ENCODE results near the gene CCND1.

Gene CCND1

DNA sequence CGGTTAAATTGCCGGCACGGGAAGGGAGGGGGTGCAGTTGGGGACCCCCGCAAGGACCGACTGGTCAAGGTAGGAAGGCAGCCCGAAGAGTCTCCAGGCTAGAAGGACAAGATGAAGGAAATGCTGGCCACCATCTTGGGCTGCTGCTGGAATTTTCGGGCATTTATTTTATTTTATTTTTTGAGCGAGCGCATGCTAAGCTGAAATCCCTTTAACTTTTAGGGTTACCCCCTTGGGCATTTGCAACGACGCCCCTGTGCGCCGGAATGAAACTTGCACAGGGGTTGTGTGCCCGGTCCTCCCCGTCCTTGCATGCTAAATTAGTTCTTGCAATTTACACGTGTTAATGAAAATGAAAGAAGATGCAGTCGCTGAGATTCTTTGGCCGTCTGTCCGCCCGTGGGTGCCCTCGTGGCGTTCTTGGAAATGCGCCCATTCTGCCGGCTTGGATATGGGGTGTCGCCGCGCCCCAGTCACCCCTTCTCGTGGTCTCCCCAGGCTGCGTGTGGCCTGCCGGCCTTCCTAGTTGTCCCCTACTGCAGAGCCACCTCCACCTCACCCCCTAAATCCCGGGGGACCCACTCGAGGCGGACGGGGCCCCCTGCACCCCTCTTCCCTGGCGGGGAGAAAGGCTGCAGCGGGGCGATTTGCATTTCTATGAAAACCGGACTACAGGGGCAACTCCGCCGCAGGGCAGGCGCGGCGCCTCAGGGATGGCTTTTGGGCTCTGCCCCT, 529 bp upstream of the CCND1 start:
- DNase-seq, result peak in 2 of 58 donors; percentile 15 to 41

DNA sequence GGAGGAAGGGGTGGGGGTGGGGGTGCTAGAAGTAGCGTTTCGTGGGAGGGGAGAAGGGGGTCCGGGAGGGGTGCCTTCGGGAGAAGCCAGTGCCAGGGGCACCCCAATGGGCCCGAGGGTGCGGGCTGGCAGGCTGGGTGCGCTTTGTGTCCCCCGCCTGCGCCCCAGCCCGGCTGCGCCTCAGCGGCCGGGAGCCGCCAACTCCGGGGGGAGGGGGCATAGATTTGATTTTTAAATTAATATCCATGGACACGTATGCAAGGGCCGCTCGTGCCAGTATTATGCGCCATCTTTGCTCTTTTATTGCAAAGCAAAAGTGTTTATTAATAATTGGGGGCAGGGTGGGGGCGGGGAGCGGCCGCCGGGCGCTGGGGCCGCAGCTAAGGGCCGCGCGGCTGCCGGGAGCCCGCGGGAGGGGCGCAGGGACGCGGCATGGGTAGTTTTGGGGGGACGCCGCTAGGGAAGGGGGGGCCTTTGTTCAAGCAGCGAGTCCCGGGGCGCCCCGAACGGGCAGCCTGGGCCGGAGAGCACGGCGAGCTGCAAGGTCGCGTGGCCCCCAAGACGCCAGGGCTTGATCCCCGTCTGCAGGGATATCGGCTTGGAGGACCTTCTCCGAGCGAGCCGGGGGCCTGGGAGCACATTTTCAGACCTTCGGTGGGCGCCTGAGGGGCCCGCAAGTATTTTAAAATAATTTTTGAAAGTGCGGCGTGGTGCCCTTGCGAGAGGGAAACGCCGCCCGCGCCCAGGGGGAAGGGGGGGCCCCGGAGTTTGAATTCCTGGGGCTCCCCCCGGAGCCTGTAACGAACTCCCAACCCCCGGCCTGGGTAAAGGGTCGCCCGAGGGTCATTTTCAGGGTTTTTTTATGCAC, 959 bp downstream of the CCND1 start:
- DNase-seq, result no peak

DNA sequence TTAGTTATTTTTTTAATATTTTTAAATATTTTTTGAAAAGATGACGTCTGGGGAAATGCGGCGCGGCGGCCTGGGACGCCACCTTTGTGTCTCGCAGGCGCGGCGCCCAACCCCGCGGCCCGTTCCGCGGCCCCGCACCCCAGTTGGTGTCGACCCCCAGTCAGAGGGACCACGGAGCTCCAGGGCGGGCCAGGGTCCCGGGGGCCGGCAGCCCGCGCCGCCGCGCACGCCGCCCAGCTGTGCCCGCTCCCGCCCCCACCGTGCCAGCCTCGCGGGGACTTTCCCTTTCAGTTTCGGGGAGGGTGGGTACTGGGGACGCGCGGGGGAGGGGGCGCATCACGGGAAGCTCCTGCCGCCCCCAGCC, 1.6 kb downstream of the CCND1 start:
- DNase-seq, result peak in 1 of 58 donors; percentile 3

DNA sequence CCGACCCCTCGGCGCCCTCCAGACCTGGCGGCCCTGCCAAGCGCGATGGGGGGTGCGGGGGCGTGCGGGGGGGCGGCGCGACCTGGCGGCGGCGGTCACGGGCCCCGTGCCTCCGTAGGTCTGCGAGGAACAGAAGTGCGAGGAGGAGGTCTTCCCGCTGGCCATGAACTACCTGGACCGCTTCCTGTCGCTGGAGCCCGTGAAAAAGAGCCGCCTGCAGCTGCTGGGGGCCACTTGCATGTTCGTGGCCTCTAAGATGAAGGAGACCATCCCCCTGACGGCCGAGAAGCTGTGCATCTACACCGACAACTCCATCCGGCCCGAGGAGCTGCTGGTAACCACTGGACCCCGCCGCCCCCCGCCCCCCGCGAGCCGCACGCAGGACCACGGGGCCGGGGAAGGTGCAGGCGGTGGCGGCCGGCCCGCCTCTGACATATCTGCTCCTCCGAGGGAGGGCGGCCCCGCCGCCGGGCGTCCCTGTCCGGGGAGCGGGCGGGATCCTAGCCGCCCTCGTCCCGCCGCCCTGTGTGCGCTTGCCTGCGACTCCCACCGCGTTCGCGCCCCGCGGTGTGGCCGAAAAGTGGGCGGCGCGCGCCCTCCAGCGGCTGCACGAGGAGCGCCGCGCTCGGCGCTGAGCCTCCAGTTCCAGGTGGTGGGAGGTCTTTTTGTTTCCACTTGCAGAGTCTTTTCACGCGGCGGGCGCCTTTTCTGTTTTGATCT, 2.1 kb downstream of the CCND1 start:
- DNase-seq, result peak in 48 of 58 donors; percentile 9 to 74 (median 41)

DNA sequence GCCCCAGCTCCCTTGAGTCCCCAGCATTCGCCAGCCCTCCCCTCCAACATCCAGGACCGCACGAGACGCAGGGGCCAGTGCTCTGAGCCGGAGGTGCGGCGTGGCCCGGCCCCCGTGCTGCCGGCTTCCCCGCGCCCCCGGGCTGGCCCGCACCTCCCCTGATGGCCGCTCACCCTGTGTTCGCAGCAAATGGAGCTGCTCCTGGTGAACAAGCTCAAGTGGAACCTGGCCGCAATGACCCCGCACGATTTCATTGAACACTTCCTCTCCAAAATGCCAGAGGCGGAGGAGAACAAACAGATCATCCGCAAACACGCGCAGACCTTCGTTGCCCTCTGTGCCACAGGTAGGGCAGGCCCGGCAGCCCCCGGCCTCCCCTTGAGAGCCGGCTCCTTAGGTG, 2.7 kb downstream of the CCND1 start:
- no peak for DNase-seq

DNA sequence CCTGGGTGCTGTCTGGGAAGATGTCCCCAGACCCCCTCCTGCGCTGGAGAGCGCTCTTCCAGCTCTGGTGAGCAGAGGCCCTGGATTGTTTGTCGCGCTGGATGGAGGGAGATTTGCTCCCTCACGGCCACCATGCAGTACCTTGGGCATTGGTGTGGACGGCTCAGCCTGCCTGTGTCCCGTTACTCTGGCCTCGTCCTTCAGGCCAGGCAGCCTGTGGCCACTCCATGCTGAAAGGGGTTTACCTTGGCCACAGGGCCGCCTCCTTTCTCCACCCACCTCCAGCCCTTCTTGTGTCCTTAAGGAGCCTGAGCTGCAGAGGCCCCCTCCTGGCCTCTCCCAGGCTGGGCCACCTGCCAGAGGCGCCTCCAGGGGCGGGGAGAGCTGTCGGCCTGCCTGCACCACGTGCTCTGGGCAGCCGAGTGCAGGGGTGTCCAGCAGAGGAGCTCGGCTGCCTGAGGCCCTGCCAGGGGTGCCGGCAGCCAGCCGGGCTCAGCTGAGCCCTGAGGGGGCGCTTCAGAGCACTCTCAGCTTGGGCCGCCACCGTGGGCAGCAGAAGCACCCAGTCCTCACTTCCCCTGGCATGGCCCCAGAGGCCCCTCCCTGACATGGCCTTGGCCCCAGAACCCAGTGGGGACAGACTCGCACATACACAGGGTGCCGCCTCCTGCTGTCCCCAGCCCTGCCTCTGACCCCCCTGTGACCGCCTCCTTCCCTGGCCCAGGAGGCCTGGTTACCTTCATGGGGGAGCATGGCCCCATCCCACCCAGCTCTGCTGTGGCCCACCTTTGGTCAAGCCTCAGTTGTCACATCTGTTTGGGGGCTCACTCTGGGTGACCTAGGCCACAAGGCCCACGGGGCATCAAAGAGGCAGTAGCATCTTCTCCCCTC, 3.4 kb downstream of the CCND1 start:
- DNase-seq, result peak in 28 of 58 donors; percentile 6 to 50 (median 26)

DNA sequence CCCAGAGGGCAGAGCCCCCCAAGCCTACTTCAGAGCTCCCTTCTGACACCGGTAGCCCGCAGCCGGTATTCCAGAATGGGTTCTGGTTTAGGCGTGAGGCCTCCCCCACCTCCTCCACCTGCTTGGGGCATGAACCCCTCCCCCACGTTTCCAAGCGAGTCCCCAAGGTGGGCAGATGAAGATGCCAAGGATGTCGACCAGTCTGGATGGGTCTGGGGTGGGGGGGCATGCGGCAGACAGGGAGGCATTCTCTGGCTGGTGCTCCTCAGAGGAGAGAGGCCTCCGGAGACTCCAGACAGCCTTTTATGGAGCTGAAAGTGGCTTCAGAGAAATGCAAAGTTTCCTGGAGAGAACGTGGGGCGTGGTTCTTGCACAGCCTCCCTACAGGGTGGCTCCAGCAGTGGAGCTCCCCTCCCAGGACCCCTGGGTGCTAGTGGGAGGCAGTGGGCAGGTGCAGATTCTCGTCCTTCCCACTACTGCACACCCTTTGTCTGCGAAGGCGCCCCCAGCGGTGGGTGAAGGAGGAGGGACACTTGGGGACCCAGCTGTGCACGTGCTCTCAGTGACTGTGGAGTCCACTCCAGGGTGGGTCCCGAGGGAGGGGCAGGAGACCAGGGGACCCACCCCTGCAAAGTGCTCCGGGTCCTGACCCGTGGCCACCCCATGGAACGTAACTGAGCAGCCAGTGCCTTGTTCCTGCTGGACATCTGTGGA, 4.2 kb downstream of the CCND1 start:
- DNase-seq, result no peak

DNA sequence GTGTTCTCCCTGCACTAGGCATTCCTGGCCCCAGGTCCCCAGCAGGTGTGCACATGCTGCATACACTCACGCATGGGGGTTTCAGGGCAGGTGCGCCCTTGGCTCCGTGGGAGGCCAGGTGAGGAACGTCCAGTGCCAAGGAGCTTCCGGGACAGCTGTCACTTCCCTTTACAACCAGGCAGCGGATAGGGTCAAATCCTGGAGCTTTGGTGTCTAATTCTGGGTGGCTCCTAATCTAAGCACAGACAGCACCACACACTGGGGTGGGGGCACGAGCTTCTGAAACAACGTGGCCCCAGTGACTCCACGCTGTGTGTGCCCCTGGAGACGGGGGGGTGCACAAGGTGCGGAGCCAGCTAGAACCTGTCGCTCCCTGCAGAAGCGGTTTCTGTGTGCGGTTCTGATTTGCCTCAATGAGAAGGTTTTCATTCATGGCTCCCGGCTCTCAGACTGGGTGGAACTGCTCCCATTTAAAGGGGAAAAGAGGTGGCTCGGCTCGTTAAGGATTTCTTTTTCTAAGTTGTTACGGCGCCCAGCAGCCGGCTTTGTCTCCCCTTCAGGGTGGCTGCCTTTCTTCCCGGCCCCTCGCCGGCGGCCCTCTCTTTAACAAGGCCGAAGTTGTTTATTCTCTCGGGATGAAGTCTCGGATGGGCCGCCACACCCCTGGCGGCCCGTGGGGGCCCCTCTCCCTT, 5.0 kb downstream of the CCND1 start:
- DNase-seq, result no peak

DNA sequence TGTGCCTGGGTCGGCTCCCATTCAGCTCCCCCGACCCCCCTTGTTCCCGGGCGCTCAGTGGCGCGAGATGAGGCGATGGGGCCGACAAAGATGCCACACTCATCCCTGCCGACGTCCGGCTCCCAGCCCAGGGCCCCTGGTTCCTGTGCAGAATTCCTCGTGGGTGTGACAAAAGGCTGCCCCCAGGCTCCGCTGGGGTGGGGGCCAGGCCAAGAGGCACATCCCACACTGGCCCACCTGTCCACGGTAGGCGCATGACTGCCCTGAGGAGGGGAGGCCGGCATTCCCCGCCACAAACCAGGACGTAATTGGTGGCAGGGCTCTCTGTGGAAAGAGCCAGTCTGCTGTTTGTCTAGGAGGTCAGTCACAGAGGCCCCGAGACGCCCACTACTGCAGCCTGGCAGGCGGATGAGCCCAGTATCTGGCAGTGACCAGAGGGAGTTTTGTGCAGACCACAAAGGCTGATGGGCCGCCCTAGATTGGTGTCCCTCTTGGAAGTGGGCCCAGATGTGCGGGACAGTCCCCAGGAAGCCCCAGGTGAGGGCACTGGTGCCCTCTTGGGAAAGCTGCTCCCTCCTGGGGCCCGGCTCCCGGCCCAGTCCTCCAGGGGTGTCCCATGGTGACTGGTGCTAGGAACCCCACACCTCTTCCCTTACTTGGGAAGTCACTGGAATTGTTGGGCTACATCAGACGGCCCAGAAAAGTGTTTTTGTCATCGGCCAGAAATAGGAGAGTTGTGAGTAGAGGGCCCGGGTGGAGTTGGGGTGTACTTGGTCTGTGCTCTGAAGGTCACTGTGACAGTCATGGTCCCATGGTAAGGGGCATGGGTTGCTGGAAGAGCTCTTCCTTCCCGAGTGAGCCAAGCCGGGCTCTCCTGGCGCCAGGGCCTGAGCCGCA, 5.8 kb downstream of the CCND1 start:
- DNase-seq, result no peak

DNA sequence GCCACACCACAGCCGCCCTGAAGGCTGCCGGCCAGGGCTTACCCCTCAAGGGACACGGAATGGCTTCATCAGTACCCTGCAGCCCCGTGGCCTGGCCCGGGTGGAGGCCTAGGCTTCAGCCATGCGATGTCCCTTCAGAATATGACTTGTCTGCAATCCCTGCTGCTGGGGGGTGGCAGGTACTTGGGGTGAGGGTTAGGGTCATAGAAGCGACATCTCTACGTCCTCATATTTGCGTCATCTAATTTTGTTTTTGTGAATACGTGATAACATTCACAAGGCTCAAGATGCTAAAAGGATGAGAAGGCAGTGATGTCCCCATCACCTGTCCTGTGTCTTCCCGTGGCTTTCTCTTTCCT, 6.4 kb downstream of the CCND1 start:
- no peak for DNase-seq

DNA sequence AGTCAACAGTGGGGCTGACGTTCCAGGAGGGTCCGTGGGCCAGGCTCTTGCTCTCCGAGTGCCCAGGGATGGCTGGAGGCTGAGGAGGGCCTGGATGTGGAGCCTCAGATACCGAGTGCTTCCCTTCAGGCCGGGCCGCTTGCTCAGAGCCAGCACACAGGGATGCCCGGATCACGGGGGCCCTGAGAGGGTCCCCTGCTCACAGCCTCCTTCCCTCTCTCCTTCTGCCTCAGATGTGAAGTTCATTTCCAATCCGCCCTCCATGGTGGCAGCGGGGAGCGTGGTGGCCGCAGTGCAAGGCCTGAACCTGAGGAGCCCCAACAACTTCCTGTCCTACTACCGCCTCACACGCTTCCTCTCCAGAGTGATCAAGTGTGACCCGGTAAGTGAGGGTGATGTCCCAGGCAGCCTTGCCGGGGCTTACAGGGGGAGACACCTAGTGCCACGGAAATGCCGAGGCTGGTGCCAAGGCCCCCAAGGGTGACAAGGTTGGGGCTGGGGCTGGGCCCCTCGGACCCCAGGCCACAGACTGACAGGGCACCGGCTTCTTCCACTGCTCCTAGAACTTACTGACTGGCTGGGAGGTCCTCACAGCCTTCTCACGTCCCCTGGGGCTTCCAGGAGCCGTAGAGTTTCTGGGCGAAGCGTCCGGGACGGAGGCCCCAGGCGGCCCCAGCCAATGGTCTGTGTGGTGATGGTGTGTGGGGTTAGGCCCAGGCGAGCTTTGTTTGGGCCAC, 7.0 kb downstream of the CCND1 start:
- no peak for DNase-seq

DNA sequence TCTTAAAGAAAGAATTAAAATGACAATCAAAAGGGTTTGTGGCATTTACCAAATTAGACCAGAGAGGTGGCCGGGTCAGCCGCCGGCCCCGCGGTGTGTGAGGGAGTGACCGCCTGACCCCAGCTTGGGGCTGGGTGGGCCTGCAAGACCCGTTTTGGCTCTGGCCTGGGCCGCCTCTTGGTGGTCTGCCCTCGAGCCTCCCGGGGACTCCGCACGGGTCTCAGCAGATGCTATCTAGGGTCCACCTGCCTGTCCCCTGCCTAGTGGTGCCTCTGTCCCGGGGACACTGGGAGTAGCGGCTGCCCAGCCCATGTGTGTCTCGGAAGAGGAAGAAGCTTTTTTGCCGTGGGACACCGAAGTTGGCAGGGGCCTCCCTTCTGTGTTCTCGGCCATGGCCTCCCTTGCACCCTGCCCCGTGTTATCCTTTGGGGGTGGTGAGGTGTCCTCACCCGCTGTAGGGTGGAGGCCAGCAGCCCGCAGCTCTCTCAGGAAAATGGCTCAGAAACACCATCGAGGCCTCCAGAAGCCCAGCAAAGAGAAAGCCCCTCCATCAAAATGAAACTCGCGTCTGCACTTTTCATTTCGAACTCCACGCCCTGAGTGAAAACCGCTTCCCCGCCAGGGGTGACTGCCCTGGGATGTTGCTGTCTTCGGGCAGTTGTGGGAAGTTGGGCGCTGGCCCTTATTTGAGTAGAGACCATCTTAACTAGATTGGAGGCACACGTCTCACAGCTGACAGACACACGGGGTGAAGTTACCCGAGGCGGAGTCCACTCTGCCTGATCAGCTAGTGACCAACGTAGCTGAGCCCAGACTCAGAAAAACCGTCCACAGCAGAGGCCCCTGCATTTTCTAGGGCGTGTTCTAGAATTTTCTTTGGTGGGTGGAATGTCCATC, 8.0 kb downstream of the CCND1 start:
- DNase-seq, result no peak

DNA sequence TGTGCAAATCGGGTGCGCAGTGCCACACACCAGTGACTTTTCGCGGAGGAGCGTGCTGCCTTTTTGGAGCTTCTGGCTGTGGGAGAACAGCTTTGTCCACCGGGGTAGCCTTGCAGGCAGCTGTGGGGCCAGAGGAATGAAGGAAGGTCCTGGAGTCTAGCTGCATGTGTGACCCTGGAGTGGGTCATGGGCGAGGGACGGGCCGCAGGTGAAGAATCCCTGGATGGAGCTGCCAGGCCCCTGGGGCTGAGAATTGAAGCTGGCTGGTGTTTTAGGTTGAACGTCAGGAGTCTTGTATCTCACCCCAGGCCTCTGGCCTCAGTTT, 8.6 kb downstream of the CCND1 start:
- no peak for DNase-seq

DNA sequence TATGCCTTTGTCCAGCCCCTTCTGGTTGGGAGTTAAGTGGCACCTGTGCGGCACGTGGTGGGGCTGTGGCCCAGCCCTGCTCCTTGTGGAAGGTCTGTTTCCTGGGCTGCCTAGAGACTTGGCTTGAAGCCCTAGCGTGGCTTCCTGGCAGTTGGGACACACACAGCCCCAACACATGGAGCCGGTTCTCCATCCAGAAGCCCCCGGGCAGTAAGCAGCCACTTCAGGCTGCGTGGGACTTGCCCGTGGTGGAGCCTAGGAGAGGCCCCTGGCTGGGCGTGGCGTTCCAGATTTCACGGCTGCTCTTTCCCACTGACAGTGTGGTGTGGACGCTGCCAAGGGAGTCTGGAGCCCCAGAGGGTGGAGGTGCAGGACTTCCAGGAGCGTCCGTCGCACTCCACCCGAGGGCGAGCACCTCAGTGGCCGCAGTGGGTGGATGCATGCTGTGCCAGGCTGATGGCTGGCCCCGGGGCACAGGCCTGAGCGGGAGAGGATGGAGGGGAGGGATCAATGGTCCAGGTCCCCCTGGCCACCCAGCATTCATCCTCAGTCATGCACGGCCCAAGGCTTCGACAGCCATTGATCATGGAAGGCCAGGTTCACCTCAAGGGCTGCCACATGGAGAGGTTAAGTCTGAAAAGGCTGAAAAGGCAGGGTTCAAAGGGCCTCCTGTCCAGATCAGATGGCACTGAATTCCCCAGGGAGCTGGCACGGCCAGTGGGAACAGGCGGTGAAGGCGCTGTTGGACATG, 9.3 kb downstream of the CCND1 start:
- no peak for DNase-seq

DNA sequence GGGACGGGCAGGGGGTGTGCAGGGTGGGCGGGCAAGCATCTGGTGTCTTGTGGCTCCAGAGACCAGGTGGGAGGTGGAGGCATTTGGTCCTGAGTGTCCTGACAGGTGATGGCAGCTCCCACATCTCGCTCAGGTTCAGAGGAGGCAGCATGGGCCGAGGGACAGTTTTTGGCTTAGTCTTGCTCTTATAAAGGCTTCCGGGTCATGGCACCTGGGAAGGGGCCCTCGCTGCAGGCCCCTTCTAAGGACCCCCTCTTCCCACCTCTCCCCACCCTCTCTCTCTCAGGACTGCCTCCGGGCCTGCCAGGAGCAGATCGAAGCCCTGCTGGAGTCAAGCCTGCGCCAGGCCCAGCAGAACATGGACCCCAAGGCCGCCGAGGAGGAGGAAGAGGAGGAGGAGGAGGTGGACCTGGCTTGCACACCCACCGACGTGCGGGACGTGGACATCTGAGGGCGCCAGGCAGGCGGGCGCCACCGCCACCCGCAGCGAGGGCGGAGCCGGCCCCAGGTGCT, 9.9 kb downstream of the CCND1 start:
- no peak for DNase-seq

All from anterior cingulate cortex (tissue), 58 donors.